Effector CD8-positive, alpha-beta T cell (primary cell): ENCODE measurements around the gene PCYOX1L.
"Not testable (repeated sequence)": the region's sequence is repeated elsewhere in the genome, so short reads cannot be mapped to it uniquely, and the experiment has no call there.

Experiments
- DNase-seq: peaks from one replicate; lab custom pipeline; 2025; lab: John Stamatoyannopoulos, UW

The PCYOX1L gene

GRCh38 chr5:149387081-149387631 is 29.3 kb downstream of the PCYOX1L start:
- DNase-seq: no peak

GRCh38 chr5:149387982-149388381 is 30.1 kb downstream of the PCYOX1L start:
- DNase-seq: no peak

DNA sequence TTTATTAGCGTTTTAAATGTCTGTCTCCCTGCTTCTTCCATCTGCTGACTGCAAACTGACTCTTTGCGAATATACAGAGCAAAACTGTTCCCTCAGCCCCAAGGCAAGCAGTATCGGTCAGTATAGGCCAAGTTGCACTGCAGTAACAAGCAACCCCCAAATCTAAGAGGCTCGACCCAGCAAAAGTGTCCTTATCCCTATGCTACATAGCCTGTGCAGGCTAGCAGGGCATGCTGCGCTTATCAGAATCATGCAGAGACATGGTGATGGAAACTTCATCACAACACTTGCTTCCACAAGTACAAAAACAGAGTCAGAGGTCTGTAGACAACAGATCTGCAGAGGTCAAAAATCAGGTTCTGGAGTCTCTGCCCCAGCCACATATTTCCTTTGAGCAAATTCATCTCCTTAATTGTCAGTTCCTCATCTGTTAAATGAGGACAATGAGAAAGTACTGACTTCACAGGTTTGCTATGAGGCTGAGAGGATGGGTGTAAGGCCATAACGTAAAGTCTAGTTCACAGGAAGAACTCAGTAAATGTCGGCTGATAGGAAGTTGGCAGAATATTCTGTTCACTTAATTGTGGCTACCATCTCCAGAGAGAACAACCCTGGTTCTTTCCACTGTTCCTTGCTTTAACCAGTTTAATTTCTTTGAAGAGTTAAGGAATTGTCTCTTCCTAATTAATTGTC is 30.8 kb downstream of the PCYOX1L start:
- DNase-seq: no peak

DNA sequence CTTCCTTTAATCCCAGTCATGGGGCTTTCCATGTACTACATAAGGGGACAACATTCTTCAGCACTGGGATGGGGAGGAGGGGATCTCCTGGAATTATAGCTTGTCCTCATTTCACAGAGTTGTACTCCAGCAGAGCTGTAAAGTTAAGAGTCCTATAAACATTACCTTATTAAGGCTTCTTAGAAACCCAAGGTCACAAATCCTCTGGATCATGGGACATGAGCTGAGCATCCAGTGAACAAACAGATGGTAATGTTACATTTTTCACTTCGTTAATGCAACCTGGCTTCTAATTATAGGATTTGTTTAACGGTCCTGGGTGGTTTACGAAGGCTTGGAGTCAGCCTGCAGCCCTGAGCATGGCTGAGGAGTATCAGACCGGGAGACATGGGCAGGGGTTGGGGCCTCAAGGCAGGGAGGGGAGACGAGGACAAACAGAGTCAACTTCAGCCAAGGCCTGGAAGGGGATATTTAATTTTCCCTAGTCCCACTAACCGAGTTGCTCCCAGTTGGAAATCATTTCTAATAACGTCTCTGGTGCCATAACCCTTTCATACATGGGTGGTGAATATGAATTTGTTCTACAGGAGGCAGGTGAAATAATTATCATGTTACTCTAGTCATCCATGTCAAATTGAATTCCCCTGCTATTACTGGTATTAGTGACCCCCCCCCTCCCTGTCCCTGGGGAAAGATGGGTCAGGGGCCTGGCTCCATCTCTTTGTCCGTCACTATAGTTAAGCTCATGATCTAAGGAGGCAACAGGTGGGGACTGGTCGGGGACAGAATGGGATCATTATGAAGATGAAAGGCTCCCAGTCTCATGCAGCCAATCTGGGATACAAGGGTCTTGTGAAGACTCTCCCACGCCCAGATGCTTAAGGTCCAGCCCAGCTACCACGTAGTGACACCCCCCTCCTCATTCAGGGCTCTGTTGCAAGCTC is 32.0 kb downstream of the PCYOX1L start:
- DNase-seq: no peak

GRCh38 chr5:149391076-149391475 is 33.2 kb downstream of the PCYOX1L start:
- DNase-seq: not testable (repeated sequence)

GRCh38 chr5:149391524-149391923 is 33.7 kb downstream of the PCYOX1L start:
- DNase-seq: no peak

DNA sequence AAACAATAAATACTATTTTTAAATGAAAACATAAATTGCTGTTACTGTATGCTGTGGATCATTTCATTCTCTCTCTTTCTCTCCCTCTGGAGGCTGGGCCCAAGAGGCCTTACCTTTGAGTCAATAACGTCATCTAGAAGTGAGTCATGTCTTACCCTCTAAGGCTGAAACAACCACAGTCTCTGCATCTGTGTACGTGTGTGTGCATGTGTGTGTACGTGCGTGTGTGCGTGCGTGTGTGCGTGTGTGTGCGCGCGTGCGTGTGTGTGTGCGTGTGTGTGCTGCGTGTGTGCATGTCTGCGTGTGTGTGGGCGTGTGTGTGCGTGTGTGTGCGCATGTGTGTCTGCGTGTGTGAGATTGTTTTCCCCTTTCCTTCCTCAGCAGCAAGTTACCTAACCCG is 34.9 kb downstream of the PCYOX1L start:
- DNase-seq: no peak

DNA sequence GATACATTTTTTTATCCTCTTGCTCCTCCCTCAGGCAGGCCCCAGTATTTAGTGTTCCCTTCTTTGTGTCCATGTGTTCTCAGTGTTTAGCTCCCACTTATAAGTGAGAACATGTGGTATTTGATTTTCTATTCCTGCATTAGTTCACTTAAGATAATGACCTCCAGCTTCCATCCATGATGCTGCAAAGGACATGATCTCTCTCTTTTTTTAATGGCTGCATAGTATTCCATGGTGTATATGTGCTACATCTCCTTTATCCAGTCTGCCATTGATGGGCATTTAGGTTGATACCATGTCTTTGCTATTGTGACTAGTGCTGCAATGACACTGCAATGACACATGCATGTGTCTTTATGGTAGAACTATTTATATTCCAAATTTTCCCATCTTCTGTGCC is 37.1 kb downstream of the PCYOX1L start:
- DNase-seq: not testable (repeated sequence)

- DNase-seq: no peak
These were observed 39.7 kb downstream of the PCYOX1L start for GRCh38 chr5:149397530-149397929.

GRCh38 chr5:149398747-149399266 is 41.0 kb downstream of the PCYOX1L start:
- not testable (repeated sequence) for DNase-seq

GRCh38 chr5:149399775-149400174 is 41.9 kb downstream of the PCYOX1L start:
- DNase-seq: no peak

GRCh38 chr5:149400304-149400703 is 42.5 kb downstream of the PCYOX1L start:
- no peak for DNase-seq

DNA sequence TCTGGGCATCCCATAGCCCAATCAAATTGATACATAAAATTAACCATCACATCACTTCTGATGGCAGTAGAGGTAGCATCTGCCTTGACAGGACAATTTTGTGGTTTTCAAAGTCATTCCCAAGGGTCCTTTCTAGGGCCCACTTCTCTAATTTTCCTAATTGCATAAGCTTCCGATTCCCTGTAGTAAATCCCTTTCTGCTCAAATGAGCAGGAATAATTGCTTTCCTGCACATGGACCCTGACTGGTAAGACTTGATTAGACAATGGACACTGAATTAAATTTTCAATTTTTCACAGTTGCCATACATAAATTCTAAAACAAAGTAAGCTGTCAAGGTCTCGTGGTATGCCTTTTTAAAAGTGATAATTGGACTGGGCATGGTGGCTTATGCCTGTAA is 43.2 kb downstream of the PCYOX1L start:
- no peak for DNase-seq

GRCh38 chr5:149402291-149402690 is 44.4 kb downstream of the PCYOX1L start:
- no peak for DNase-seq

DNA sequence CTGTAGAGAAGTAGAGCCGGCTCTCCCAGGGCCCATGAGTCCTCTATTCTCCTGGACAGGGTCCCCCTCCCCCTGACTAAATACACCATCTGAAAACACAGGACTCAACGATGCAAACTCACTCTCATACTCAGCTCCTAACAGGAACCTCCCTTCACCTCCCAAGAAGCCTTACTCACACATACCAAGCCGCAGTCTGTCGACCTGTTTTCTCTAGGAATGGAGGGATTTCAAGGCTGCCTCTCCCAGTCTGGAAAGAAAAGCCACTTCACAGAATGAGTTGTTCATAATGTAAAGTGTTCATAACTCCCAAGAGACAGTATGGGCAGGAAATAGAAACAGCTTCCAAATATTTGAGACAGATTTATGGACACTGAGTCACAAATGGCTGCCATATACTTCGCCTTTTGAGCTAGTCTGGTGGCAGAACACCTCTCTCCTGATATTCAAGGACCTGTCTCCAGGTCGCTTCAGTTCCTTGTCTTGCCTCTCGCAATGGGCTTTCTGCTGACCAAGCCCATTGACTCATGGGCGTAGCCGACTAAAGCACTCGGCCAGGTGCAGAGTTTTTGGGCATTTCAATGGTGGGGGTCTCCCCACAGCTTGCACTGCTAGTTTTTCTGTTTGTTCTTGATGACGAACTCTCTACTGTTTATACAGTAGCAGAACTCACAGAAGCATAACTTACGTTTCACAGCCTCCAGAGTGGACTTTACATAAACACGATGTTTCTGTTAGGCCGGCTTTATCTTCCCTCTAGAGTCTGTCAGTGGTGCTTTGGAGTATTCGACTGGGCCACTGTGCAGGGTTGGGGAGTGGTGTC is 46.3 kb downstream of the PCYOX1L start:
- no peak for DNase-seq

- no peak for DNase-seq
These were observed 47.1 kb downstream of the PCYOX1L start for GRCh38 chr5:149404746-149405549.

- no peak for DNase-seq
These were observed 47.8 kb downstream of the PCYOX1L start for GRCh38 chr5:149405550-149406202.

- DNase-seq: no peak
These were observed 48.5 kb downstream of the PCYOX1L start for GRCh38 chr5:149406203-149406978.

DNA sequence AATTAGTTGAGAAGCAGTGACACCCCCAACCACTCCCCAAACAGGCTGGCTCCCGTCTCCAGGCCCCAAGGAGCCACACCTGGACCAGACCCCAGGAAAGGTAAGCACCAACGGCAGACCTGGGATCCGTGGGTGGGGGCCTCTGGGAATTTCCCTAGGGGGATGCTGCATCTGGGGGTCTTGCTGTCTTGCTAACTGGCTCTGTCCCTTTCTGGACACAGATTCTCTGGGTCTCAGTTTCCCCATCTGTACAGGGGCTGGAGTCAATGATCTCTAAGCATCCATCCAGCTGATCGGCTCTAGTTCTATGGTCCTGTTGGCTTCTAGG is 49.1 kb downstream of the PCYOX1L start:
- no peak for DNase-seq
